ENCODE data around the gene ETFA.

GRCh38 chr15:76199106-76200082, 111.9 kb downstream of the ETFA start:
- TF ChIP-seq CTCF (IDR thresholded peaks at IDR 0.05; ENCODE audit: low read depth, low read length) (no peak), POLR2A (IDR thresholded peaks at IDR 0.05; ENCODE audit: extremely low read depth, insufficient read length) (no peak), MYC (IDR thresholded peaks at IDR 0.05; ENCODE audit: low read depth, low read length) (no peak)
- TF ChIP-seq, protein P1, sequence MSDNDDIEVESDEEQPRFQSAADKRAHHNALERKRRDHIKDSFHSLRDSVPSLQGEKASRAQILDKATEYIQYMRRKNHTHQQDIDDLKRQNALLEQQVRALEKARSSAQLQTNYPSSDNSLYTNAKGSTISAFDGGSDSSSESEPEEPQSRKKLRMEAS (IDR thresholded peaks at IDR 0.05; ENCODE audit: low read depth, low read length), result no peak
